ENCODE results near the gene KDM8. TPM values are rescaled to one million over a fixed set of nuclear protein-coding genes. Genes with fewer than 3 reads are reported as not detected.
"Not testable (repeated sequence)": the region's sequence is repeated elsewhere in the genome, so short reads cannot be mapped to it uniquely, and the experiment has no call there.

Gene KDM8
- total RNA-seq, 2 experiments from 2014 or later = 11.3 to 13.9 TPM

DNA sequence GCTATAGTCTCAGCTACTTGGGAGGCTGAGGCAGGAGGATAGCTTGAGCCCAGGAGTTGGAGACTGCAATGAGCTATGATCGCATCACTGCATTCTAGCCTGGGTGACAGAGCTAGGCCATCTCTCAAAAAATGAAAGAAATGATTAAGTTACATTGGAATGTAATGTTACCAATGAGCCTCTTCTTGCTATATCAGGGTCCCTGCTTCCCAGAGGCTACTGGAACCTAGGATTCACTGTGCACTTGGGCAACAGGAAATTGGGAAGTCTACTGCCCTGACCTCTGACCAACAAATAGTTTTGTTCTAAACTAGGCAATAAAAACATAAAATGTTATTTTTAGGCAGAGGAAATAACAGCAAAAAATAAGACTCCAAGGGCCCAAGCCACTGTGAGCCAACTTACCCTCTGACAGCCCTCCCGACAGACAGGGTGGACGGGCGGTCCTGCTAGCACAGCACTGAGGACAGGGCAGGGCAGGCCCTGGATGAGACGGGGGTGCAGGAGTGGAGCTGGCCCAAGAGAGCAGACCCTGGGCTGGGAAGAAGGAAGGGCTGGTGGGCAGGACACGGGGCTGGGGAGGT, 37.7 kb downstream of the KDM8 start:
- Mint-ChIP-seq H3K36me3 (ENCODE audit: low read depth) (peaks cover 6% of the 10 kb centered on the region), H3K9me3 (no peaks in the 10 kb centered on the region), H3K4me1 (ENCODE audit: low read depth) (peaks cover 86% of the 10 kb centered on the region)

DNA sequence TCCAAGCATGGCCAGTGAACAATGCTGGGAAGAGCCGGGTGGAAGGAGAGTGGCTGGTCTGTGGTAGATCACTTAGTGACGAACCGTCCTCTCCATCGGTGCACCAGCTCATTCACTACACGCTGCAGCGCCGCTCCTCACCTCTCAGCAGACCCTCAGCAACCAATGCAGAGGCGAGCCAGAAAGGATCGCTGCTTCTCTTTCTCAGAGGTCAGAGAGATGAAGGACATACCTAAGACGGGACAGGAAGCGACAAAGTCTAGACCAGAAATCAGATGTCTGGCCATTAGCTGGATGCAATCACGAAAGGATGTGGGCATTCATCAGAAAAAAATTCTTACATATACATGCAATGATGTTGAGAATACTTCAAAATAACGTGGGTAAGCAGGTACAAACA, 38.3 kb downstream of the KDM8 start:
- peaks cover 6% of the 10 kb centered on the region for H3K36me3 Mint-ChIP-seq (ENCODE audit: low read depth)
- CTCF ChIA-PET = interaction anchor here (0.9 to 1.9 kb wide), 3 partner anchors 60 to 131 kb away, joined by 3 to 4 read pairs (median 3); no protein-coding TSS in a partner anchor
- H3K9me3 Mint-ChIP-seq = no peaks in the 10 kb centered on the region
- H3K27me3 Mint-ChIP-seq (ENCODE audit: low read depth) = no peaks in the 10 kb centered on the region
- no peak for DNase-seq
- no peak overlapping the region for H3K4me3 Mint-ChIP-seq
- intact Hi-C loops (cut with micrococcal nuclease) = no loop called here
- H3K27ac Mint-ChIP-seq = no peak overlapping the region
- H3K4me1 Mint-ChIP-seq (ENCODE audit: low read depth) = peaks cover 88% of the 10 kb centered on the region

More for the DNA sequence above, 37.7 kb downstream of the KDM8 start:
- CTCF ChIA-PET = interaction anchor here (1.2 kb wide), 1 partner anchor 127 kb away, joined by 3 read pairs; no protein-coding TSS in a partner anchor
- H3K4me3 Mint-ChIP-seq = no peak overlapping the region
- intact Hi-C loops (cut with micrococcal nuclease) = no loop called here
- no peak overlapping the region for H3K27ac Mint-ChIP-seq
- no peak for DNase-seq
- H3K27me3 Mint-ChIP-seq (ENCODE audit: low read depth) = no peaks in the 10 kb centered on the region

DNA sequence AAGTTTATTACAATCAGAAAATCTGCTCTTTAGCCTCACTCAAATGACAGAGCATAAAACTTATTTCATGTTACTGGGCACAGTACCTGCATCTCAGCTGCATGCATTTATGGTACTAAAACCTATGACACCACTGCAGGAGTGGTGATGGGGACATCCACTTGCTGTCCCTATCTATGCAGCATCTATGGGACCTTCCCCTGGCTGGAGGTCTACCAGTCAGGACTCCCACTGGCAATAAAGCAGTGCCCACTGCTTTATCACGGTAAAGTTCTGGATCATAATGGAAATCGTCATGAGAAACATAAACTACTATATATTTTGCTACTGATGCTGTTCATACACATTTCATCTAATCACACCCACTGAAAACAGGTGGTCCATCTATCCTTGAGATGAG, 39.1 kb downstream of the KDM8 start:
- no peak for DNase-seq
- Mint-ChIP-seq H3K36me3 (ENCODE audit: low read depth) (peaks cover 4% of the 10 kb centered on the region), H3K4me3 (no peak overlapping the region), H3K9me3 (no peaks in the 10 kb centered on the region), H3K27ac (no peak overlapping the region), H3K4me1 (ENCODE audit: low read depth) (peaks cover 88% of the 10 kb centered on the region), H3K27me3 (ENCODE audit: low read depth) (no peaks in the 10 kb centered on the region)
- CTCF ChIA-PET = interaction anchor here (0.6 to 1.9 kb wide), 4 partner anchors 61 to 130 kb away, joined by 3 to 4 read pairs (median 3); no protein-coding TSS in a partner anchor
- intact Hi-C loops (cut with micrococcal nuclease) = no loop called here

DNA sequence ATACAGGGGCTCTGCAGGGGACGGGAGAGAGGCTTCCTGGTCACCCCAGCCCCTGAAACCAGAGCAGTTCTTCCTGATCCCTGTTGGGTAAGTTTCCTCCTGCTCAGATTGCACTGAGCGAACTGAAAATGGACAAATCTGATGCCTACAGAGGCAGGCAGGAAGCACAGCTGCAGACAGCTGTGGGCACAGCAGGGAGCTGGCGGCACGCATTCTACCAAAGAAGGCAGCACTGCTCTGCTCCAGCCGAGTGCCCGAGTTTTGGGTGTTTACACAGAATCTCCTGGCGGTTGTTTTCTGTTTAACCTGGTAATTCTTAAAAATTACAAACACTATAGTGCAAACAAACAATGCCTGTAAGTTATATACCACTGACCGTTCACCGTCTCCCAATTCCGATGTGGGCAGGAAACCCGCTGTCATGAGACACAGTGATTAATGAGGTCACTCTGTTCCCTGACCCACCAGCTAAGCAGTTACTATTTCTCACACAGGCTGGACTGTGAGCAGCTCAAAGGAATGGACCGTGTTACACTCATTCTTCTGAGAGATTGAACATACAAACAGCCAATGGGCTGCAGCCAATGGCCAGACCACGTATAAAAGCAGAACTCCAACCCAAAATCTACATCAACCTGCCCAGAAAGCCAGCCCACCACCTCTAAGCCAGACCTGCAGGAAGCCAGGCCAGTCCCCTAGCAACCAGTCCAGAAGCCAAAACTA, 39.7 kb downstream of the KDM8 start:
- Mint-ChIP-seq H3K4me1 (ENCODE audit: low read depth) (peaks cover 87% of the 10 kb centered on the region), H3K27me3 (ENCODE audit: low read depth) (no peaks in the 10 kb centered on the region), H3K36me3 (ENCODE audit: low read depth) (peaks cover 8% of the 10 kb centered on the region), H3K9me3 (no peaks in the 10 kb centered on the region), H3K4me3 (peak overlapping the region; percentile 6), H3K27ac (no peak overlapping the region)
- DNase-seq = peak; percentile 56
- intact Hi-C loops (cut with micrococcal nuclease) = no loop called here
- CTCF ChIA-PET = interaction anchor here (0.6 to 2.2 kb wide), 5 partner anchors 8 to 130 kb away, joined by 3 to 7 read pairs (median 4); no protein-coding TSS in a partner anchor

DNA sequence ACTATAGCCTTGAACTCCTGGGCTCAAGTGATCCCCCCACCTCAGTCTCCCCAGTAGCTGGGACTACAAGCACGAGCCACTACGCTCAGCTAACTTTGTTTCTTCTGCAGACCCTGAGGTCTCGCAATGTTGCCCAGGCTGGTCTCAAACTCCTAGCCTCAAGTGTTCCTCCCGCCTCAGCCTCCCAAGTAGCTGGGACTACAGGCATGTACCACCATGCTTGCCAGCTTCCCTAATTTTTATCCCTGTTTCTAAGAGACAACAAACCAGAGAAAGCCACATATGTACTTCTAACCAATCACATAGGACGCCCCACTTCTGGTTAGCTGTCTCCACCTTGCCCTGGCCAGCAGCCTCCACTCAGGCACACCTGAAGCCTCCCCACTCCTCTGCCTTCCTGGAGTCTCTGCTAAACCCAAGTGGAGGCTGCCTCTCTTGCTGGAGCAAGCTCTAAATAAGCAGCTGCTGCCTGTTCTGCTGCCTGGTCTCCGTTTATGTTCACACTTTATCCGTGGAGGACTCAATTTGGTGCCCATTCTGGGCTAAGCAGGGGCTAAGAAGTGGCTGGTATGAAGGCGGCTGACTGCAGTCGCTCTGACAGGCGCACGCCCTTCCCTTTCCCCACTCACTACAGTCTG, 40.5 kb downstream of the KDM8 start:
- H3K4me3 Mint-ChIP-seq = no peak overlapping the region
- H3K4me1 Mint-ChIP-seq (ENCODE audit: low read depth) = peaks cover 84% of the 10 kb centered on the region
- DNase-seq = no peak
- intact Hi-C loops (cut with micrococcal nuclease) = no loop called here
- H3K9me3 Mint-ChIP-seq = no peaks in the 10 kb centered on the region
- H3K27ac Mint-ChIP-seq = peak overlapping the region; percentile 43
- CTCF ChIA-PET = interaction anchor here (1.3 to 2.2 kb wide), 4 partner anchors 9 to 129 kb away, joined by 3 to 7 read pairs (median 4); no protein-coding TSS in a partner anchor
- H3K36me3 Mint-ChIP-seq (ENCODE audit: low read depth) = peaks cover 12% of the 10 kb centered on the region
- H3K27me3 Mint-ChIP-seq (ENCODE audit: low read depth) = no peaks in the 10 kb centered on the region

DNA sequence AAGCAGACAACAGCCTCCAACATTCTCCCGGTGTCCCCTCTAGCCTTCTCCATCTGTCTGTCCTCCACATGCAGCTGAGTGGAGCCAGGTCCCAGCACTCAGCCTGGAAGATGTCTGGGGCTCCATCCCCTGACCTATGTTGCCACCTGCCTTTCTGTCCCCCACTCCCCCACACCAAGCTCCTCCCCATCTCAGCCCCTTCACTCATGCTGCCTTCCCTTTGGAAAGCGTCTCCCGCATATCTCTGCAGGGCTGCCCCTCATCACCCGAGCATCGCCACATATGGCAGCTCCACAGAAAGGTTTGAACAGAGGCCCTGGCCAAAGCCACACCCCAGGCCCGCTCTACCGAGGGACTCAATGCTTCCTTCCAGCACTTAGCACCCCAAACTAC, 41.0 kb downstream of the KDM8 start:
- Mint-ChIP-seq H3K36me3 (ENCODE audit: low read depth) (peaks cover 12% of the 10 kb centered on the region), H3K27ac (peak overlapping the region; percentile 43), H3K4me1 (ENCODE audit: low read depth) (peaks cover 81% of the 10 kb centered on the region), H3K4me3 (no peak overlapping the region), H3K9me3 (no peaks in the 10 kb centered on the region), H3K27me3 (ENCODE audit: low read depth) (no peaks in the 10 kb centered on the region)
- intact Hi-C loops (cut with micrococcal nuclease) = no loop called here
- CTCF ChIA-PET = interaction anchor here (1.3 to 2.2 kb wide), 2 partner anchors 9 to 13 kb away, joined by 3 to 7 read pairs; no protein-coding TSS in a partner anchor
- peak; percentile 2 for DNase-seq

DNA sequence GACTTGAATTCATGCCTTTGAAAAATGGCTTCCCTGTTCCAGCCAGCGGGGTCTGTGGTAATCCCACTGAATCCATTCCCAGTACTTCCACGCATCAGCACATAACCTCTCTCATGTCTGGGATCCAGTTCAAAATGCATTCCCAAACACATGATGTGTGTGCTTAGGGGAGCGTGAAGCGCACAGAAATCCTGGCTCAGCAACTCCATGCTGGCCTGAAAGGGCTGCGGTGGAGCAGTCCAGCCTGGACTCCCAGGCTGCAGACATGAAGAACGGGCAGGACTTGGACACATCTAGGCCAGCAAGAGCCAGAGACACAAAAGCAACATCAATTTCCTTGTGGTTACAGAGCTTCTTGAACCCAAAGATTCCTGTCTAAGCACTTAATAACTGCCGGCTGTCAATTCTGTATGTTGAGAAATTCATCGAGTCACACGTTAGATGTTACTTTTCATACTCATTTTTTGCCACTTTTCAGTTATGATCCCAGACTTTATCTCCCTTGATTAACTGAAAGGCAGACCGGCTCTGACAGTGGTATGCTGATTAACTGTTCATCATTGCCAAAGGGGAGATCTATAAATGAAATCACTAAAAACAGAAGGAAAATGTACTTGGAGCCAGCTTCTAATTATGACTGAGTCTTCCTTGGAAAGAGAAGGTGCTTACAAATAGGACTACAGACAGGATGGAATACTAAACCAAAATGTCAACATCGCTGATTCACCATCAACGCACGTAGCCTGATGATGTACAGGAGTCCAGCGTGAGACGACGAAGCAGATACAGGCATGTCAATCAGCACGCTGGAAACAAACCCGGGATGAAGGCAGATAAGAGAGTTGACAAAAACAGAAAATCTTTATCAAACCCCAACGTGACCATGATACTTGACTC, 42.2 kb downstream of the KDM8 start:
- no peak overlapping the region for H3K4me3 Mint-ChIP-seq
- H3K36me3 Mint-ChIP-seq (ENCODE audit: low read depth) = peaks cover 14% of the 10 kb centered on the region
- H3K27me3 Mint-ChIP-seq (ENCODE audit: low read depth) = no peaks in the 10 kb centered on the region
- H3K4me1 Mint-ChIP-seq (ENCODE audit: low read depth) = peaks cover 82% of the 10 kb centered on the region
- peak overlapping the region; percentile 38 for H3K27ac Mint-ChIP-seq
- CTCF ChIA-PET = interaction anchor here (2.4 kb wide), 1 partner anchor 10 kb away, joined by 7 read pairs; no protein-coding TSS in a partner anchor
- DNase-seq = peak; percentile 66
- intact Hi-C loops (cut with micrococcal nuclease) = loop anchor here (1.0 kb wide), 2 partner anchors 8 to 9 kb away; no protein-coding TSS in a partner anchor
- no peaks in the 10 kb centered on the region for H3K9me3 Mint-ChIP-seq

DNA sequence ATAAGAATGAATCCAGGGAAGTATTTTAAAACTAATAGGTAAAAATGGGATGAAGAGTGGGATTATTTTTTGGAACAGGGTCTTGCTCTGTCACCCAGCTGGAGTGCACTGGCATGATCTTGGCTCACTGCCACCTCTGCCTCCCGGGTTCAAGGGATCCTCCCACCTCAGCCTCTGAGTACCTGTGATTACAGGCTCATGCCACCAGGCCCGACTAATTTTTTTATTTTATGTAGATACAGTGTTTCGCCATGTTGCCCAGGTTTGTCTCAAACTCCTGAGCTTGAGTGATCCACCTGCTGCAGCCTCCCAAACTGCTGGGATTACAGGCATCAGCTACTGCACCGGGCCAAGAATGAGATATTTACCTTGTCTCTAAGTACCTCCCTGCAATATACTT, 43.1 kb downstream of the KDM8 start:
- Mint-ChIP-seq H3K27me3 (ENCODE audit: low read depth) (no peaks in the 10 kb centered on the region), H3K4me1 (ENCODE audit: low read depth) (peaks cover 86% of the 10 kb centered on the region), H3K27ac (peak overlapping the region; percentile 38), H3K4me3 (no peak overlapping the region), H3K9me3 (no peaks in the 10 kb centered on the region), H3K36me3 (ENCODE audit: low read depth) (peaks cover 14% of the 10 kb centered on the region)
- DNase-seq = peak; percentile 6
- CTCF ChIA-PET = interaction anchor here (0.9 to 2.4 kb wide), 2 partner anchors 11 to 71 kb away, joined by 3 to 7 read pairs; no protein-coding TSS in a partner anchor
- intact Hi-C loops (cut with micrococcal nuclease) = loop anchor here (1.0 kb wide), 2 partner anchors 8 to 9 kb away; no protein-coding TSS in a partner anchor

DNA sequence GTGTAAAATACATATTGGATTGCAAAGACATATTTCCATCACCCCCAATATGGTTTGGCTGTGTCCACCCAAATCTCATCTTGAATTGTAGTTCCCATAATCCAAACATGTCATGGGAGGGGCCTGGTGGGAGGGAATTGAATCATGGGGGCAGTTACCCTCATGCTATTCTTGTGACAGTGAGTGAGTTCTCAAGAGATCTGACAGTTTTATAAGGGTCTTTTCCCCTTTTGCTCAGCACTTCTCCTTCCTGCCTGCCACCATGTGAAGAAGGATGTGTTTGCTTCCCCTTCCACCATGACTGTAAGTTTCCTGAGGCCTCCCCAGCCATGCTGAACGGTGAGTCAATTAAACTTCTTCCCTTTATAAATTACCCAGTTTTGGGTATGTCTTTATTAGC, 43.8 kb downstream of the KDM8 start:
- CTCF ChIA-PET = interaction anchor here (0.9 to 2.4 kb wide), 2 partner anchors 12 to 71 kb away, joined by 3 to 7 read pairs; no protein-coding TSS in a partner anchor
- intact Hi-C loops (cut with micrococcal nuclease); H3K9me3 Mint-ChIP-seq; H3K4me3 Mint-ChIP-seq; H3K27me3 Mint-ChIP-seq (ENCODE audit: low read depth); H3K27ac Mint-ChIP-seq: not testable (repeated sequence)
- peaks cover 86% of the 10 kb centered on the region for H3K4me1 Mint-ChIP-seq (ENCODE audit: low read depth)
- DNase-seq = peak; percentile 4
- peaks cover 14% of the 10 kb centered on the region for H3K36me3 Mint-ChIP-seq (ENCODE audit: low read depth)

DNA sequence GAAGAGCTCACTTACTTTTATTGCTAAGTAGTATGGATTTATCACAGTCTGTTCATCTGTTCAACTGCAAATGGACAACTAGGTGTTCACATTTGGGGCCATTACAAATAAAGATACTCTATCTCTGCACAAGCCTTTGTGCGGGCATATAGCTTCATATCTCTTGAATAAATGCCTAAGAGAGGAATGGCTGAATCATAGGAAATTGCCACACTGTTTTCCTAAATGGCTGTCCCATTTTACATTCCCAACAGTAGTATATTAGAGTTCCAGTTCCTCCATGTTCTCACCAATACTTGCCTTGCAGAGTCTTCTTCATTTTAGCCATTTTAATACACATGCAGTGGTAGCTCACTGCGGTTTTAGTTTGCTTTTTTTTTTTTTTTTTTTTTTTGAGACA, 44.7 kb downstream of the KDM8 start:
- intact Hi-C loops (cut with micrococcal nuclease) = no loop called here
- no peak overlapping the region for H3K4me3 Mint-ChIP-seq
- CTCF ChIA-PET = interaction anchor here (4.6 kb wide), 1 partner anchor 12 kb away, joined by 43 read pairs; no protein-coding TSS in a partner anchor
- no peak for DNase-seq
- no peaks in the 10 kb centered on the region for H3K9me3 Mint-ChIP-seq
- no peak overlapping the region for H3K27ac Mint-ChIP-seq
- no peaks in the 10 kb centered on the region for H3K27me3 Mint-ChIP-seq (ENCODE audit: low read depth)
- H3K36me3 Mint-ChIP-seq (ENCODE audit: low read depth) = peaks cover 14% of the 10 kb centered on the region
- H3K4me1 Mint-ChIP-seq (ENCODE audit: low read depth) = peaks cover 87% of the 10 kb centered on the region

DNA sequence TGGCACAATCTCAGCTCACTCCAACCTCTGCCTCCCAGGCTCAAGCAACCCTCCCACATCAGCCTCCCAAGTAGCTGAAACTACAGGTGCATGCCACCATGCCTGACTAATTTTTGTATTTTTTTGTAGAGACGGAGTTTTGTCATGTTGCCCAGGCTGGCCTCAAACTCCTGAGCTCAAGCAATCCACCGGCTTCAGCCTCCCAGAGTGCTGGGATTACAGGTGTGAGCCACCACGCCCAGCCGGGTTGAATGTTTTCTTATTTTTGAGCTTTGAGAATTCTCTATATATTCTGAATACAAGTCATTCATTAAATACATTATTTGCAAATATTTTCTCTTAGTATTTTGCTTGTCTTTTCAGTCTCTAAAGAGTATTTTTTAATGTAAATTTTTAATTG, 45.6 kb downstream of the KDM8 start:
- intact Hi-C loops (cut with micrococcal nuclease); DNase-seq; H3K4me3 Mint-ChIP-seq; H3K27me3 Mint-ChIP-seq (ENCODE audit: low read depth); H3K27ac Mint-ChIP-seq; H3K9me3 Mint-ChIP-seq: not testable (repeated sequence)
- peaks cover 14% of the 10 kb centered on the region for H3K36me3 Mint-ChIP-seq (ENCODE audit: low read depth)
- H3K4me1 Mint-ChIP-seq (ENCODE audit: low read depth) = peaks cover 88% of the 10 kb centered on the region
- CTCF ChIA-PET = interaction anchor here (4.6 kb wide), 1 partner anchor 13 kb away, joined by 43 read pairs; no protein-coding TSS in a partner anchor
